Measurements from ENCODE around the gene SPACA7. TPM values are rescaled to one million over a fixed set of nuclear protein-coding genes. Genes with fewer than 3 reads are reported as not detected.

SPACA7 gene
- total RNA-seq, 1 experiment from 2014 or later, result not detected

GRCh38 chr13:112441226-112441625, 65.1 kb downstream of the SPACA7 start:
- Histone ChIP-seq H3K36me3 (ENCODE audit: control insufficient read depth in 1 of 2, insufficient read depth in 2 of 2, low read length in 2 of 2) (no peaks in the 10 kb centered on the region), H3K4me3 (replicated peaks in 1 of 2; ENCODE audit: low read depth in 1 of 2, low read length in 2 of 2) (no peak overlapping the region), H3K9me3 (ENCODE audit: control insufficient read depth in 1 of 2, insufficient read depth in 1 of 2, low read depth in 1 of 2, low read length in 2 of 2) (peaks cover 0 to 12% of the 10 kb centered on the region in 2 experiments; a peak in 2 of 4 replicates), H2AFZ (ENCODE audit: low read depth, low read length, poor library complexity, severe bottlenecking) (no peak overlapping the region), H3K9ac (ENCODE audit: low read length) (no peak overlapping the region), H3K4me2 (ENCODE audit: low read length) (no peak overlapping the region), H4K20me1 (ENCODE audit: insufficient read depth) (no peaks in the 10 kb centered on the region), H3K9me2 (ENCODE audit: insufficient read depth) (no peaks in the 10 kb centered on the region), H3K79me2 (ENCODE audit: insufficient read depth, low read length) (no peaks in the 10 kb centered on the region), H3K4me1 (ENCODE audit: control insufficient read depth in 1 of 2, insufficient read depth in 2 of 2, low read length in 2 of 2) (no peaks in the 10 kb centered on the region), H3K27me3 (ENCODE audit: insufficient read depth, low read length) (no peaks in the 10 kb centered on the region), H3K27ac (ENCODE audit: low read depth, low read length) (no peak overlapping the region)
- RAD21 ChIA-PET (ENCODE audit: low non-redundant PET in 1 of 2, low total read pairs in 2 of 2, uncharacterized antibody in 2 of 2, unreplicated experiment in 2 of 2), result no interaction called here
- BruUV-seq (replicated peaks), result no TSS peak
- CTCF ChIA-PET, result no interaction called here
- intact Hi-C loops (cut with micrococcal nuclease), result loop anchor here (10.0 kb wide), 1 partner anchor 906 kb away; no protein-coding TSS in a partner anchor
- POLR2A ChIA-PET, result no interaction called here
- DNase-seq (ENCODE audit: low read depth, low spot score) (no peak), ATAC-seq (no peak)
- TF ChIP-seq ATF3 (IDR thresholded peaks at IDR 0.05), result no peak
- TF ChIP-seq SRF (IDR thresholded peaks at IDR 0.05; ENCODE audit: low read depth), result no peak
- TF ChIP-seq EGR1 (IDR thresholded peaks at IDR 0.05; ENCODE audit: low read depth), result no peak
- no peak for TF ChIP-seq ZBTB33 (IDR thresholded peaks at IDR 0.05; ENCODE audit: extremely low read depth, insufficient replicate concordance, low read length)
- no peak for TF ChIP-seq YY1 (IDR thresholded peaks at IDR 0.05; ENCODE audit: extremely low read depth, insufficient replicate concordance, low read depth, low read length)
- TF ChIP-seq POLR2A (IDR thresholded peaks at IDR 0.05; ENCODE audit: borderline replicate concordance, extremely low read depth, insufficient read depth, insufficient read length), result no peak
- TF ChIP-seq ELF1 (IDR thresholded peaks at IDR 0.05; ENCODE audit: borderline replicate concordance, low read depth), result no peak

Data from HCT116 (cell line).